Measurements from ENCODE around the gene YAP1. TPM values are rescaled to one million over a fixed set of nuclear protein-coding genes. Genes with fewer than 3 reads are reported as not detected.

The YAP1 gene
- total and polyA plus RNA-seq, 2 of the 4 experiments (the other 2 are of a cell fraction): 121 to 251 TPM

DNA sequence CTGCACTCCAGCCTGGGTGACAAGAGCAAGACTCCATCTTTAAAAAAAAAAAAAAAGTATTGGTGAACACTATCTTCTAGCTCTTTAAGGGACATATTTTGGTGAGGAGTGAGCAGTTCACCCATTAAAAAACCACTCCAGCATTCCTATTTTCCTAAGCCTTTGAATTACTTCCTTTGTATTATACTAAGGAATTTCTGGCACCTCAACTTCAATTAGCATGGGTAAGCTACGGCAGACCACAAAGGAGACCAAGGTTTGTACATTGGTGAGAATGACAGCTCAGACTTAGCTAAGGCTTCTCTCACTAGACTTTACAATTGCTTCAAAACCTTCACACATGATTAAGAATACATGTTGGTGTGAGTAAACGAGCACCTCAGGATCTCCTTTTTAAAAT lies 150.0 kb downstream of the YAP1 start:
- intact Hi-C loops (cut with micrococcal nuclease): no loop called here
- dilution Hi-C loops (cut with HindIII; ENCODE audit: low sequenced_read_pairs, unreplicated experiment): no loop called here

More for the DNA sequence above, 150.0 kb downstream of the YAP1 start:
- Histone ChIP-seq H3K23ac (ENCODE audit: low read depth, low read length) (no peak overlapping the region), H2AFZ (replicated peaks; ENCODE audit: low read length, poor library complexity) (no peak overlapping the region), H3K4ac (ENCODE audit: low read depth, low read length) (no peak overlapping the region), H3K27me3 (ENCODE audit: control insufficient read depth, insufficient read depth, low read length) (no peaks in the 10 kb centered on the region), H3K9me3 (ENCODE audit: control insufficient read depth, insufficient read depth, low read length) (no peaks in the 10 kb centered on the region), H3K79me1 (ENCODE audit: low read depth in 1 of 2, low read length in 2 of 2) (no peaks in the 10 kb centered on the region), H3K4me2 (ENCODE audit: low read depth, low read length) (no peak overlapping the region), H3K18ac (ENCODE audit: low read depth, low read length) (no peak overlapping the region), H2AK9ac (replicated peaks; ENCODE audit: low read depth, low read length, poor library complexity) (no peak overlapping the region), H2BK120ac (ENCODE audit: low read depth, low read length) (no peak overlapping the region), H3K36me3 (ENCODE audit: control insufficient read depth, insufficient read depth, low read length) (no peaks in the 10 kb centered on the region), H3K4me1 (ENCODE audit: control insufficient read depth, insufficient read depth, low read length) (peaks cover 2% of the 10 kb centered on the region; the same call in 1 of the 2 replicates), H4K20me1 (ENCODE audit: insufficient read depth, low read length) (no peaks in the 10 kb centered on the region), H2AK5ac (ENCODE audit: low read depth, low read length) (no peak overlapping the region), H4K91ac (ENCODE audit: insufficient read depth, low read depth, low read length) (no peak overlapping the region), H3K9ac (ENCODE audit: low read depth, low read length) (no peak overlapping the region), H2BK15ac (ENCODE audit: low read depth, low read length) (no peak overlapping the region), H3K9me1 (ENCODE audit: insufficient read depth, low read length) (0 out of 2 replicates have a peak, but pooled peaks cover 3% of the 10 kb centered on the region), H3K14ac (replicated peaks; ENCODE audit: low read depth, low read length) (no peak overlapping the region), H2BK5ac (ENCODE audit: low read depth, low read length, poor library complexity, severe bottlenecking) (no peak overlapping the region), H3K4me3 (ENCODE audit: insufficient read depth, low read depth, low read length) (no peak overlapping the region), H3K56ac (ENCODE audit: extremely low read depth, insufficient read depth, low read length) (no peak overlapping the region), H4K5ac (ENCODE audit: low read depth, low read length) (no peak overlapping the region), H3K27ac (ENCODE audit: insufficient read depth, low read length) (no peak overlapping the region), H2BK20ac (ENCODE audit: low read depth, low read length) (no peak overlapping the region), H4K8ac (ENCODE audit: low read depth in 2 of 2, low read length in 2 of 2) (no peak overlapping the region)
- no peak for ATAC-seq (ENCODE audit: low read depth)
- no peak for DNase-seq
- no TSS peak for BruUV-seq (replicated peaks)
- CTCF ChIA-PET: interaction anchor here (0.7 to 1.0 kb wide), 2 partner anchors 9 to 34 kb away, joined by 3 read pairs; no protein-coding TSS in a partner anchor
- in situ Hi-C loops (cut with MboI; ENCODE audit: low sequenced_read_pairs): no loop called here
- POLR2A ChIA-PET (ENCODE audit: unreplicated experiment): no interaction called here
- WGBS, 2 experiments (ENCODE audit: extremely low coverage in 2 of 2, insufficient read length in 1 of 2): no CpG with 5 or more reads among the region's 2 CpGs
- no peak for TF ChIP-seq MAZ (IDR thresholded peaks at IDR 0.05; ENCODE audit: borderline replicate concordance, low read depth, low read length)
- TF ChIP-seq, protein P1, sequence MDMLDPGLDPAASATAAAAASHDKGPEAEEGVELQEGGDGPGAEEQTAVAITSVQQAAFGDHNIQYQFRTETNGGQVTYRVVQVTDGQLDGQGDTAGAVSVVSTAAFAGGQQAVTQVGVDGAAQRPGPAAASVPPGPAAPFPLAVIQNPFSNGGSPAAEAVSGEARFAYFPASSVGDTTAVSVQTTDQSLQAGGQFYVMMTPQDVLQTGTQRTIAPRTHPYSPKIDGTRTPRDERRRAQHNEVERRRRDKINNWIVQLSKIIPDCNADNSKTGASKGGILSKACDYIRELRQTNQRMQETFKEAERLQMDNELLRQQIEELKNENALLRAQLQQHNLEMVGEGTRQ (IDR thresholded peaks at IDR 0.05; ENCODE audit: low read depth, low read length): no peak
- no peak for TF ChIP-seq RFX5 (IDR thresholded peaks at IDR 0.05; ENCODE audit: low read depth, low read length)
- TF ChIP-seq RAD21 (IDR thresholded peaks at IDR 0.05; ENCODE audit: low read length): no peak
- TF ChIP-seq CHD1 (IDR thresholded peaks at IDR 0.05; ENCODE audit: low read depth, low read length): no peak
- TF ChIP-seq BHLHE40 (IDR thresholded peaks at IDR 0.05; ENCODE audit: low read depth, low read length): no peak
- no peak for TF ChIP-seq FOS (IDR thresholded peaks at IDR 0.05; ENCODE audit: low read depth, low read length)
- no peak for TF ChIP-seq POLR2A (IDR thresholded peaks at IDR 0.05; ENCODE audit: low read depth, low read length)
- TF ChIP-seq CEBPB (IDR thresholded peaks at IDR 0.05; ENCODE audit: low read depth, low read length): no peak
- TF ChIP-seq, protein P2, sequence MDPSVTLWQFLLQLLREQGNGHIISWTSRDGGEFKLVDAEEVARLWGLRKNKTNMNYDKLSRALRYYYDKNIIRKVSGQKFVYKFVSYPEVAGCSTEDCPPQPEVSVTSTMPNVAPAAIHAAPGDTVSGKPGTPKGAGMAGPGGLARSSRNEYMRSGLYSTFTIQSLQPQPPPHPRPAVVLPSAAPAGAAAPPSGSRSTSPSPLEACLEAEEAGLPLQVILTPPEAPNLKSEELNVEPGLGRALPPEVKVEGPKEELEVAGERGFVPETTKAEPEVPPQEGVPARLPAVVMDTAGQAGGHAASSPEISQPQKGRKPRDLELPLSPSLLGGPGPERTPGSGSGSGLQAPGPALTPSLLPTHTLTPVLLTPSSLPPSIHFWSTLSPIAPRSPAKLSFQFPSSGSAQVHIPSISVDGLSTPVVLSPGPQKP (IDR thresholded peaks at IDR 0.05; ENCODE audit: borderline replicate concordance, low read depth, low read length): no peak
- no peak for TF ChIP-seq RCOR1 (IDR thresholded peaks at IDR 0.05; ENCODE audit: insufficient replicate concordance, low read length)
- TF ChIP-seq, protein P3, sequence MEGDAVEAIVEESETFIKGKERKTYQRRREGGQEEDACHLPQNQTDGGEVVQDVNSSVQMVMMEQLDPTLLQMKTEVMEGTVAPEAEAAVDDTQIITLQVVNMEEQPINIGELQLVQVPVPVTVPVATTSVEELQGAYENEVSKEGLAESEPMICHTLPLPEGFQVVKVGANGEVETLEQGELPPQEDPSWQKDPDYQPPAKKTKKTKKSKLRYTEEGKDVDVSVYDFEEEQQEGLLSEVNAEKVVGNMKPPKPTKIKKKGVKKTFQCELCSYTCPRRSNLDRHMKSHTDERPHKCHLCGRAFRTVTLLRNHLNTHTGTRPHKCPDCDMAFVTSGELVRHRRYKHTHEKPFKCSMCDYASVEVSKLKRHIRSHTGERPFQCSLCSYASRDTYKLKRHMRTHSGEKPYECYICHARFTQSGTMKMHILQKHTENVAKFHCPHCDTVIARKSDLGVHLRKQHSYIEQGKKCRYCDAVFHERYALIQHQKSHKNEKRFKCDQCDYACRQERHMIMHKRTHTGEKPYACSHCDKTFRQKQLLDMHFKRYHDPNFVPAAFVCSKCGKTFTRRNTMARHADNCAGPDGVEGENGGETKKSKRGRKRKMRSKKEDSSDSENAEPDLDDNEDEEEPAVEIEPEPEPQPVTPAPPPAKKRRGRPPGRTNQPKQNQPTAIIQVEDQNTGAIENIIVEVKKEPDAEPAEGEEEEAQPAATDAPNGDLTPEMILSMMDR (conservative IDR thresholded peaks at IDR 0.05; ENCODE audit: low read depth, low read length): no peak
- no peak for TF ChIP-seq MXI1 (IDR thresholded peaks at IDR 0.05; ENCODE audit: borderline replicate concordance, low read depth, low read length)
